Measurements from ENCODE around the gene TPST1. TPM values are rescaled to one million over a fixed set of nuclear protein-coding genes. Genes with fewer than 3 reads are reported as not detected.
"Not testable (repeated sequence)": the region's sequence is repeated elsewhere in the genome, so short reads cannot be mapped to it uniquely, and the experiment has no call there.

Gene TPST1
- total RNA-seq, 4 donors from 2014 or later, result 1.4 to 3.7 (median 3.0) TPM

DNA sequence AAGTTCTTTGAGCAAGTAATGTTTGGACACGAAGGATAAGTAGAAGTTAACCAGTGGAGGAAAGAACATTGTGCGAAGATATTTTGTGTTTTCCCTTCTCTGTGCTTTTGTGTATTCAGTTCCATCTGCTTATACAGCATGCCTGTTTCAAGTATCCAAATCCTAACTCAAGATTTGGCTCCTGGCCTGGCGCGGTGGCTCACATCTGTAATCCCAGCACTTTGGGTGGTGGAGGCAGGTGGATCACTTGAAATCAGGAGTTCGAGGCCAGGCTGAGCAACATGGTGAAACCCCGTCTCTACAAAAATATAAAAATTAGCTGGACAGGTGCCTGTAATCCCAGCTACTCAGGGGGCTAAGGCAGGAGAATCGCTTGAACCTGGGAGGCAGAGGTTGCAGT lies 40.8 kb upstream of the TPST1 start:
- H3K27me3 ChIP-seq, result no peaks in the 10 kb centered on the region
- no peaks in the 10 kb centered on the region for H3K9me3 ChIP-seq
- DNase-seq, result no peak
- in situ Hi-C loops (cut with MboI; ENCODE audit: low sequenced_read_pairs in 4 of 4) (no loop called here), intact Hi-C loops (cut with DNase I; ENCODE audit: low total_unique reads) (no loop called here)
- H3K4me1 ChIP-seq, result no peaks in the 10 kb centered on the region
- H3K27ac ChIP-seq, result no peak overlapping the region
- H3K36me3 ChIP-seq, result no peaks in the 10 kb centered on the region
- ATAC-seq, result no peak
- H3K4me3 ChIP-seq, result no peak overlapping the region
- no peak for TF ChIP-seq POLR2A (IDR thresholded peaks at IDR 0.05)

DNA sequence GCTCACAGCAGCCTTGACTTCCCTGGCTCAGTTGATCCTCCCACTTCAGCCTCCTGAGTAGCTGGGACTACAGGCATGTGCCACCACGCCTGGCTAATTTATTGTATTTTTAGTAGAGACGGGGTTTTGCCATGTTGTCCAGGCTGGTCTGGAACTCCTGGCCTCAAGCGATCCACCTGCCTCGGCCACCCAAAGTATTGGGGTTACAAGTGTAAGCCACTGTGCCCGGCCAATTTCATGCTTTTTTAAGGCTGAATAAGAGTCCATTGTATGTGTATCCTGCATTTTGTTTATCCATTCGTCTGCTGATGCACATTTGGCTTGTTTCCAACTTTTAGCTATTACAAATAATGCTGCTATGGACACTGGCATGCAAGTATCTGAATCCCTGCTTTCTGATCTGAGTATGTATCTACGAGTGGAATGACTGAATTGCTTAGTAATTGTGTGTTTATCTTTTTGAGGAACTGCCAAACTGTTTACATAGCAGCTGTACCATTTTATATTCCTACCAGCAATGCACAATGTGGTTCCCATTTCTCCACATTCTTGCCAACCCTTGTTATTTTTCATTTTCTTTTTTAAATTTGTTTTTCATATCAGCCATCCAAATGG lies 37.3 kb upstream of the TPST1 start:
- H3K27ac ChIP-seq, result no peak overlapping the region
- no peaks in the 10 kb centered on the region for H3K9me3 ChIP-seq
- no peak overlapping the region for H3K4me3 ChIP-seq
- intact Hi-C loops (cut with DNase I; ENCODE audit: low total_unique reads) (no loop called here), in situ Hi-C loops (cut with MboI; ENCODE audit: low sequenced_read_pairs in 4 of 4) (no loop called here)
- no peak for TF ChIP-seq POLR2A (IDR thresholded peaks at IDR 0.05)
- TF ChIP-seq, protein P1, sequence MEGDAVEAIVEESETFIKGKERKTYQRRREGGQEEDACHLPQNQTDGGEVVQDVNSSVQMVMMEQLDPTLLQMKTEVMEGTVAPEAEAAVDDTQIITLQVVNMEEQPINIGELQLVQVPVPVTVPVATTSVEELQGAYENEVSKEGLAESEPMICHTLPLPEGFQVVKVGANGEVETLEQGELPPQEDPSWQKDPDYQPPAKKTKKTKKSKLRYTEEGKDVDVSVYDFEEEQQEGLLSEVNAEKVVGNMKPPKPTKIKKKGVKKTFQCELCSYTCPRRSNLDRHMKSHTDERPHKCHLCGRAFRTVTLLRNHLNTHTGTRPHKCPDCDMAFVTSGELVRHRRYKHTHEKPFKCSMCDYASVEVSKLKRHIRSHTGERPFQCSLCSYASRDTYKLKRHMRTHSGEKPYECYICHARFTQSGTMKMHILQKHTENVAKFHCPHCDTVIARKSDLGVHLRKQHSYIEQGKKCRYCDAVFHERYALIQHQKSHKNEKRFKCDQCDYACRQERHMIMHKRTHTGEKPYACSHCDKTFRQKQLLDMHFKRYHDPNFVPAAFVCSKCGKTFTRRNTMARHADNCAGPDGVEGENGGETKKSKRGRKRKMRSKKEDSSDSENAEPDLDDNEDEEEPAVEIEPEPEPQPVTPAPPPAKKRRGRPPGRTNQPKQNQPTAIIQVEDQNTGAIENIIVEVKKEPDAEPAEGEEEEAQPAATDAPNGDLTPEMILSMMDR (IDR thresholded peaks at IDR 0.05 in 4 of 5, conservative IDR thresholded peaks at IDR 0.05 in 1 of 5), result no peak
- no peaks in the 10 kb centered on the region for H3K27me3 ChIP-seq
- H3K36me3 ChIP-seq, result no peaks in the 10 kb centered on the region
- no peak for DNase-seq
- no peaks in the 10 kb centered on the region for H3K4me1 ChIP-seq
- ATAC-seq, result no peak

DNA sequence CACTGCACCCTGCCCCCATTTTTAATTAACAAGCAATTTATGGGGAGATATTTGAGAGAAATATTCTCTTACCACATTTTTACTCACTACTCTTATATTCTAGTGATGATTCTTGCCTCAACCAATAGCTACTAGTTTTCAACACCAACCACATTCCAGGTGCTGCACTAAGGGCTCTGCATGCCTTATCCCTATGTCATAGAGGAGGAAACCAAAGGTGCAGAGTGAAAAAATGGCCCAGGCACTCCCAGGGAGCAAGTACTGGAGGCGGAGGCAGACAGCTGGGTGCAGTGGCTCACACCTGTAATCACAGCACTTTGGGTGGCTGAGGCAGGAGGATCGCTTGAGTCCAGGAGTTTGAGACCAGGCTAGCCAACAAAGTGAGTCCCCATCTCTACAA lies 35.5 kb upstream of the TPST1 start:
- Histone ChIP-seq H3K27ac (peak overlapping the region in 1 of 4 donors; percentile 71), H3K4me1 (no peaks in the 10 kb centered on the region), H3K36me3 (no peaks in the 10 kb centered on the region), H3K27me3 (no peaks in the 10 kb centered on the region), H3K4me3 (no peak overlapping the region), H3K9me3 (no peaks in the 10 kb centered on the region)
- in situ Hi-C loops (cut with MboI; ENCODE audit: low sequenced_read_pairs in 4 of 4), result no loop called here
- ATAC-seq (no peak), DNase-seq (no peak)
- intact Hi-C loops (cut with DNase I; ENCODE audit: low total_unique reads), result no loop called here
- TF ChIP-seq, protein P1 (IDR thresholded peaks at IDR 0.05 in 4 of 5, conservative IDR thresholded peaks at IDR 0.05 in 1 of 5), result no peak
- TF ChIP-seq POLR2A (IDR thresholded peaks at IDR 0.05), result no peak

DNA sequence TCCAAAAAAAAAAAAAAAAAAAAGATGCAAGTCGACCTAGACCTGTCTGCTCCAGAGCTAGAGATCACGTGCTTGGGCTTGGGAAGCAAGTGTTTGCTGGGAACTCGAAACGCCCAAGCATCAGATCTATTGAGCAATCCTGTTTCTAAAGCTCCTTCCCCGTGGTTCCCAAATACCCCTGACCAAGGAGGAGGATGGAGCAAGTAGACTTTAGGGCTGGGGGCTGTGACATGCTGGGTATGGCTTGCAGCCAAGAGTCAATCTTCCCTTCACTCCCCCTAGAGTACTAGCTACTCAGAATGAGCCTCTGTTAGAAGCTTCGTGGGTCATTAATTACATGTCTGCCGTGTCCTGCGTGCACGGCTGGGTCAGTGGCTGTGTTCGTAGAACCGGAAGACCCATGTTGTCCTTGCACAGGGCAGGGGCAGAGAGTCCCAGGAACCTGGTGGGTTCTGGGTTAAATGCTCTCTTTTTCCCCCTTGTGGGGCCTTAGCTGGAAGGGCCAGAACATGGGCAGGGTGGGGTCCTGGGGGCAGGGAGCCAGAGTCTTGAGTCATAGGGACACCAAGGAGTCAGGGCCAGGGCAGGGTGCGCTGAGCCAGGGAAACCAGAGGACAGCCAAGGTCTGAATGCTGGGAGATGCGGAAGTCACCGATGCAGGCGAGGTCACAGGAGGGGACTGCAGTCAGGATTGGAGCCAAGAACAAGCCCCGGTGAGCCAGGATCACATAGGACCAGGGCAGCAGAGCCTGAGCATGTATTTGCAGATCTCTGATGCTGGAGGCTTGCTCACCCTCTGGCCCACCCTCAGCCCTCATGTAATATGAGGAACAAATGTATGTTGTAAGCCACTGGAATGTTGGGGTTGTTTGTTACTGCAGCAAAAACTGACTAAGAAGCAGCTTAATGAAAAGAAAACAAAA lies 34.6 kb upstream of the TPST1 start:
- intact Hi-C loops (cut with DNase I; ENCODE audit: low total_unique reads) (no loop called here), in situ Hi-C loops (cut with MboI; ENCODE audit: low sequenced_read_pairs in 4 of 4) (no loop called here)
- no peaks in the 10 kb centered on the region for H3K4me1 ChIP-seq
- ATAC-seq, result peak; percentile 71 to 82
- peak; percentile 37 to 64 for DNase-seq
- H3K27ac ChIP-seq, result peak overlapping the region; percentile 50 to 75 (median 68)
- no peaks in the 10 kb centered on the region for H3K27me3 ChIP-seq
- H3K36me3 ChIP-seq, result no peaks in the 10 kb centered on the region
- no peak overlapping the region for H3K4me3 ChIP-seq
- TF ChIP-seq, protein P1 (IDR thresholded peaks at IDR 0.05 in 4 of 5, conservative IDR thresholded peaks at IDR 0.05 in 1 of 5), result no peak
- TF ChIP-seq POLR2A (IDR thresholded peaks at IDR 0.05), result no peak
- no peaks in the 10 kb centered on the region for H3K9me3 ChIP-seq

DNA sequence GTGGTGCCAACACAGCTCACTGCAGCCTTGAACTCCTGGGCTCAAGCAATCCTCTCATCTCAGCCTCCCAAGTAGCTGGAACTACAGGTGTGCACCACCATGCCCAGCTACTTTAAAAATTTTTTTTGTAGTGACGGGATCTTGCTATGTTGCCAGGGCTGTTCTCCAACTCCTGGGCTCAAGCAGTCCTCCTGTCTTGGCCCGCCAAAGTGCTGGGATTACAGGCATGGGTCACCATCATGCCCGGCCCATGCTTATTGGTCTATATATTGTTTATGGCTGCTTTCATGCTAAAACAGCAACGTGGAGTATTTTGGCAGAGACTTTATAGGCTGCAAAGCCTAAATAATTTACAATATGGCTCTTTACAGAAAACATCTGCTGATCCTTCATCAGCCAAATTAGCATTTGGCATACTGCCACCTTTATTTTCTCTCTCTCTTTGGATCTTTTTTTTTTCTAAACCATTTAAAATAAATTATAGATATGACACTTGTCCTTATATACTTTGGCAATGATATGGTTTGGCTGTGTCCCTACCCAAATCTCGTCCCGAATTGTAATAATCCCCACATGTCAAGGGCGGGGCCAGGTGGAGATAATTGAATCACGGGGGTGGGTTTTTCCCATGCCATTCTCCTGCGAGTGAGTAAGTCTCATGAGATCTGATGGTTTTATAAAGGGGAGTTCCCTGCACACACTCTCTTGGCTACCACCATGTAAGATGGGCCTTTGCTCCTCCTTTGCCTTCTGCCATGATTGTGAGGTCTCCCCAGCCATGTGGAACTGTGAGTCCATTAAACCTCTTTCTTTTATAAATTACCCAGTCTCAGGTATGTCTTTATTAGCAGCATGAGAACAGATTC lies 32.4 kb upstream of the TPST1 start:
- H3K9me3 ChIP-seq; intact Hi-C loops (cut with DNase I; ENCODE audit: low total_unique reads); in situ Hi-C loops (cut with MboI; ENCODE audit: low sequenced_read_pairs in 4 of 4); H3K27me3 ChIP-seq; H3K4me3 ChIP-seq; ATAC-seq; H3K4me1 ChIP-seq; DNase-seq; H3K27ac ChIP-seq; H3K36me3 ChIP-seq: not testable (repeated sequence)
